GM21447 (cell line): Measurements from ENCODE around the gene PTPN13.

Experiments used
- ATAC-seq: cut with Tn5 transposase; IDR thresholded peaks from one replicate; pipeline ENCODE4 v1.9.1; 2021; ENCODE audit not compliant: unreplicated experiment

Gene PTPN13

GRCh38 chr4:86592553-86593249 lies 1.4 kb upstream of the PTPN13 start:
- no peak for ATAC-seq

GRCh38 chr4:86594559-86595425 lies 677 bp downstream of the PTPN13 start:
- peak; percentile 22 for ATAC-seq

GRCh38 chr4:86595426-86595805 lies 1.3 kb downstream of the PTPN13 start:
- ATAC-seq, result no peak

- ATAC-seq, result no peak
Observed at GRCh38 chr4:86596807-86597206, 2.7 kb downstream of the PTPN13 start.

- no peak for ATAC-seq
Observed at GRCh38 chr4:86600007-86600653, 6.0 kb downstream of the PTPN13 start.

GRCh38 chr4:86603311-86603885 lies 9.3 kb downstream of the PTPN13 start:
- no peak for ATAC-seq

- no peak for ATAC-seq
Observed at GRCh38 chr4:86606809-86607208, 12.7 kb downstream of the PTPN13 start.

GRCh38 chr4:86608757-86609375 lies 14.8 kb downstream of the PTPN13 start:
- ATAC-seq, result no peak

- ATAC-seq, result no peak
Observed at GRCh38 chr4:86611757-86612156, 17.6 kb downstream of the PTPN13 start.

GRCh38 chr4:86613734-86614133 lies 19.6 kb downstream of the PTPN13 start:
- no peak for ATAC-seq

GRCh38 chr4:86614865-86615264 lies 20.8 kb downstream of the PTPN13 start:
- ATAC-seq, result no peak

- ATAC-seq, result no peak
Observed at GRCh38 chr4:86615501-86615900, 21.4 kb downstream of the PTPN13 start.

- ATAC-seq, result no peak
Observed at GRCh38 chr4:86619656-86620055, 25.5 kb downstream of the PTPN13 start.

GRCh38 chr4:86621435-86621834 lies 27.3 kb downstream of the PTPN13 start:
- ATAC-seq, result no peak

- ATAC-seq, result no peak
Observed at GRCh38 chr4:86626066-86626465, 32.0 kb downstream of the PTPN13 start.

- no peak for ATAC-seq
Observed at GRCh38 chr4:86627462-86628135, 33.5 kb downstream of the PTPN13 start.

- ATAC-seq, result no peak
Observed at GRCh38 chr4:86630629-86631028, 36.5 kb downstream of the PTPN13 start.

- ATAC-seq, result no peak
Observed at GRCh38 chr4:86631166-86631565, 37.1 kb downstream of the PTPN13 start.

- ATAC-seq, result no peak
Observed at GRCh38 chr4:86633854-86634253, 39.7 kb downstream of the PTPN13 start.

GRCh38 chr4:86640469-86640868 lies 46.4 kb downstream of the PTPN13 start:
- ATAC-seq, result no peak
